AG04450 (cell line): ENCODE data around the gene OR51G2. TPM values are rescaled to one million over a fixed set of nuclear protein-coding genes. Genes with fewer than 3 reads are reported as not detected.

ENCODE experiments used
- CTCF ChIA-PET: fragments of 300-600, 350-600 bp; formaldehyde crosslinking; extraction: SDS; loops from one replicate; lab custom pipeline; 2022; ENCODE audit warnings: antibody characterized with exemption, inconsistent platforms; lab: Charles Lee
- POLR2A ChIA-PET: fragments of 350-600 bp; formaldehyde crosslinking; extraction: SDS; loops from one replicate; lab custom pipeline; 2021; ENCODE audit warnings: antibody characterized with exemption, inconsistent platforms; lab: Yijun Ruan, JAX
- DNase-seq: peaks from one replicate; pipeline ENCODE4 v3.0.0-alpha.2; 2011; ENCODE audit warnings: low read depth, low spot score
- H3K27ac ChIP-seq: one replicate; pipeline ENCODE4 v1.5.1; 2012; ENCODE audit warnings: low read depth, low read length, control low read depth
- H3K27me3 ChIP-seq: one replicate; pipeline ENCODE4 v1.6.0; 2012; ENCODE audit warnings: low read length; ENCODE audit not compliant: control insufficient read depth, insufficient read depth
- H3K4me3 ChIP-seq: 2 replicates; pipeline ENCODE4 v1.5.1; 2011; ENCODE audit warnings: mild to moderate bottlenecking, low read depth, low read length, control low read depth
- H3K9me3 ChIP-seq: 2 replicates; pipeline ENCODE4 v1.5.1; 2012; ENCODE audit warnings: low read length; ENCODE audit not compliant: control insufficient read depth, insufficient read depth
- polyA plus RNA-seq: library from polyadenylated mRNA; depleted of rRNA; stranded (reverse); fragments of >200 nt; gene quantifications from 2 replicates; pipeline ENCODE4 v1.2.3, GENCODE V29; 2011
- TF ChIP-seq, protein P1 (sequence below): IDR thresholded peaks from 2 replicates; pipeline ENCODE4 v1.5.1; 2011; ENCODE audit warnings: low read depth, low read length, control low read depth, inconsistent platforms

The OR51G2 gene
- polyA plus RNA-seq, 1 experiment = not detected

- Histone ChIP-seq H3K4me3 (no peak within 1 kb of the TSS), H3K27ac (no peak within 1 kb of the TSS), H3K9me3 (no peaks in the 10 kb centered on the region), H3K27me3 (no peaks in the 10 kb centered on the region)
- no peak for DNase-seq
- ChIA-PET POLR2A (no interaction called here), CTCF (interaction anchor here (1.2 kb wide), 1 partner anchor 176 kb away, joined by 3 read pairs; no protein-coding TSS in a partner anchor)
- TF ChIP-seq, protein P1, sequence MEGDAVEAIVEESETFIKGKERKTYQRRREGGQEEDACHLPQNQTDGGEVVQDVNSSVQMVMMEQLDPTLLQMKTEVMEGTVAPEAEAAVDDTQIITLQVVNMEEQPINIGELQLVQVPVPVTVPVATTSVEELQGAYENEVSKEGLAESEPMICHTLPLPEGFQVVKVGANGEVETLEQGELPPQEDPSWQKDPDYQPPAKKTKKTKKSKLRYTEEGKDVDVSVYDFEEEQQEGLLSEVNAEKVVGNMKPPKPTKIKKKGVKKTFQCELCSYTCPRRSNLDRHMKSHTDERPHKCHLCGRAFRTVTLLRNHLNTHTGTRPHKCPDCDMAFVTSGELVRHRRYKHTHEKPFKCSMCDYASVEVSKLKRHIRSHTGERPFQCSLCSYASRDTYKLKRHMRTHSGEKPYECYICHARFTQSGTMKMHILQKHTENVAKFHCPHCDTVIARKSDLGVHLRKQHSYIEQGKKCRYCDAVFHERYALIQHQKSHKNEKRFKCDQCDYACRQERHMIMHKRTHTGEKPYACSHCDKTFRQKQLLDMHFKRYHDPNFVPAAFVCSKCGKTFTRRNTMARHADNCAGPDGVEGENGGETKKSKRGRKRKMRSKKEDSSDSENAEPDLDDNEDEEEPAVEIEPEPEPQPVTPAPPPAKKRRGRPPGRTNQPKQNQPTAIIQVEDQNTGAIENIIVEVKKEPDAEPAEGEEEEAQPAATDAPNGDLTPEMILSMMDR = no peak
Measured at GRCh38 chr11:4947505-4947904, 28.4 kb upstream of the OR51G2 start, which contains the start of gene OR51A4. Gene OR51A4, minus strand, starts transcription at chr11:4947605. Its CDS starts 505 bp downstream, at chr11:4947100.

DNA sequence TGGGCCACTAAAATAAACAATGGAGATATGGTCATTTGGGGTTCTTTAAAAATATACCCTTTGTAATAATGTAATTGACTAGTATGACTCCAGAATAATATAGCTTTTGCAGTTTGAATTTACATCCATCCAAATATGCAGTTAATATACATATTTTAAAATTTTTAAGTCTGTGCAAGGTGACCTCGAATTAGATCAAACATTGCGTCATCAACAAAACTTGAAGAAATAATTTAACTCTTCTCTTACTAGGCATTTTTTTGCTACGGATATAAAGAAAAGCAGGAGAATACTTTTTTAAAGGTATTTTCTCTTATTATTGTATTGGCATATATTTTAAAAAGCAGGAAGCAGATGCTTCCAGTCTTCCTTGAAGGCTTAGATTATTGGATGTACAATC, 17.6 kb upstream of the OR51G2 start:
- H3K27me3 ChIP-seq = no peaks in the 10 kb centered on the region
- H3K9me3 ChIP-seq = no peaks in the 10 kb centered on the region
- H3K27ac ChIP-seq = no peak overlapping the region
- TF ChIP-seq, protein P1 = no peak
- no peak for DNase-seq
- CTCF ChIA-PET = no interaction called here
- no peak overlapping the region for H3K4me3 ChIP-seq
- POLR2A ChIA-PET = no interaction called here

GRCh38 chr11:4932751-4933150, 13.6 kb upstream of the OR51G2 start:
- no peak overlapping the region for H3K27ac ChIP-seq
- ChIA-PET CTCF (no interaction called here), POLR2A (interaction anchor here (0.6 kb wide), 1 partner anchor 103 kb away, joined by 15 read pairs; no protein-coding TSS in a partner anchor)
- no peak overlapping the region for H3K4me3 ChIP-seq
- TF ChIP-seq, protein P1 = no peak
- H3K9me3 ChIP-seq = no peaks in the 10 kb centered on the region
- no peak for DNase-seq
- H3K27me3 ChIP-seq = no peaks in the 10 kb centered on the region

GRCh38 chr11:4926608-4927007, 7.5 kb upstream of the OR51G2 start:
- no peak overlapping the region for H3K4me3 ChIP-seq
- no peaks in the 10 kb centered on the region for H3K9me3 ChIP-seq
- TF ChIP-seq, protein P1 = no peak
- DNase-seq = peak; percentile 1
- H3K27ac ChIP-seq = no peak overlapping the region
- POLR2A ChIA-PET = no interaction called here
- no peaks in the 10 kb centered on the region for H3K27me3 ChIP-seq
- CTCF ChIA-PET = interaction anchor here (1.4 kb wide), 1 partner anchor 299 kb away, joined by 4 read pairs; no protein-coding TSS in a partner anchor

GRCh38 chr11:4924239-4924638, 5.1 kb upstream of the OR51G2 start, which contains the start of gene OR51G1:
Gene OR51G1, minus strand, starts transcription at chr11:4924339. Its CDS starts 0 bp downstream, at chr11:4924339.
- TF ChIP-seq, protein P1 = no peak
- CTCF ChIA-PET = no interaction called here

More at GRCh38 chr11:4924239-4924638, 5.1 kb upstream of the OR51G2 start, which contains the start of gene OR51G1:
- POLR2A ChIA-PET = no interaction called here
- Histone ChIP-seq H3K4me3 (no peak within 1 kb of the TSS), H3K27ac (no peak within 1 kb of the TSS), H3K9me3 (no peaks in the 10 kb centered on the region), H3K27me3 (no peaks in the 10 kb centered on the region)
- no peak for DNase-seq
